Stimulated activated CD8-positive, alpha-beta memory T cell treated with anti-CD3 and anti-CD28 coated beads, Interleukin-12 subunit alpha, Interleukin-12 subunit beta, amount 100 ng/mL, for 24 hours (primary cell): ENCODE measurements around the gene DYRK3.

Source experiments
- DNase-seq: peaks from one replicate; pipeline ENCODE4 v3.0.0-alpha.2; 2020; ENCODE audit errors: extremely low read depth

Gene DYRK3

DNA sequence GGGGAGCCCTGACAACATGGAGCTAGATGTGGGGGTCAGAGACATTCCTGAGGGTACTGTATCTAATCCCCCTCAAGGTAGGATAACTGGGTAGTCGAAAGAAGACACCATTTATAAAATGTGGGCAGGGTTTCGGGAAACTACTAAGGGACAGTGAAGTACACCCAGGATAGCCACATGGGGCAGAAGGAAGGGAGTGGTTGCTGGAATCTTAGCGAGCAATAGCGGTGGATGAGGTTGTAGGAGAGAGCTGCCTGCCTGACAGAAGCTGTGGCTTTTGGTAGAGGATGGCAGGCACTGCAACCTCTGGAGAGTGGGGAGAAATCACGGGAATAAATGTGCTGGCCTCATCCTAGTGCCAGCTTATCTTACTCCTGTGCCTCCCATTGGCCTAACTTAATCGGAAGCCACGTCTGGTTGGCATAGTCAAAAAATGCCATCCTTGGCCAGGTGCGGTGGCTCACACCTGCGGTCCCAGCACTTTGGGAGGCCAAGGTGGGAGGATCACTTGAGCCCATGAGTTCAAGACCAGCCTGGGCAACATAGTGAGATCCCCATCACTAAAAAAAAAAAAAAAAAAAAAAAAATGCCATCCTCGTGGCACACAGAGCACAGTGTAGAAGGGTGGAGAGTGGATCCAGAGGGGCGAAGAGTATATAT, 26.0 kb downstream of the DYRK3 start:
- DNase-seq = no peak

DNA sequence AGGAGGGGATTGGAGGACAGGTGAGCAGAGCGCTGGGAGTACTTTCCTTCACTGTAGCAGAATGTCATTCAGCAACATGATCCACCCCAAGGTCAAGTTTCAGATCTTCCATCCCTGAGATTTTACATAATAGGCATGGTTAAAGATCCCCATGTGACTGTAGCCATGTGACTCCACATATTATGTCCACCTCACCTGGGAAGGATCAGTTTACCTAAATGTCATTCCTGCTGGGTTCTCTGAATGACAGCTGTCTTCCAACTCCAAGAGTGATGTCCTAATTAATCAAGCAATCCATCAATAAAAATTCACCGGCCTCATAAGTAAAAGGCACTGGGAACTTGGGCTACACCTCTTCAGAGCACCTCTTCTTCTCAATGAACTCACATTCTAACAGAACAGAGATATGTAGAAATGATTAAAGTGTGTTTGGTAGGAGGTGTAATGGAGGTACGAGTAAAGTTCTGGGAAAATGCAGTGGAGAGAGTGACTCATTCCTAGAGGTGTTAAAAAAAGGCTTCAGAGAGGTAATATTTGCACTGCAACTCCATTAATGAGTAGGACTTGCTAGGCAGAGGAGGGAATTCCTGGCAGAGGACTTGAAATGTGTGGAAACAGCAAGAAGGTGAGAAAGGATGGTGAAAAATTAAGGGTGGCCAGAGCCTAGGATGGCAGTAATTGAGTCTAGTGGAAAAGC, 27.2 kb downstream of the DYRK3 start:
- no peak for DNase-seq

DNA sequence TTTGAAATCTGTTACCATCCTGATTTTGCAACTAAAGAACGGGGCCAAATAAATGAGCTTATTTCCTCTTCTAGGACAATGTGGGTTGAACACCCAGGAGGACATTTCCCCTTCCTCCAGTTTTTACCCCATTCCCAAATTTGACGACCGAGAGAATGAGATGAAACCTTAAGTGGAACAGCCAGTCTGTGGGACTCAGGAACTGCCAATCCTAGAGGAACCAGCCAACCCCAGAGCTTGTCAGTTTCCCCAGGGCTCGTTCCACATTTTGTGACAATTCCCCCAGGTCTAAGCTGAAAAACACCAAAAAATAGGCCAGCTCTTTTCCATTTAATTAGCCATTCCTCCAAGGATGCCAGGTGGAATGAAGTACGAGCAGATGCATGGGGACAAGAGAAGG, 28.0 kb downstream of the DYRK3 start:
- DNase-seq = no peak

DNA sequence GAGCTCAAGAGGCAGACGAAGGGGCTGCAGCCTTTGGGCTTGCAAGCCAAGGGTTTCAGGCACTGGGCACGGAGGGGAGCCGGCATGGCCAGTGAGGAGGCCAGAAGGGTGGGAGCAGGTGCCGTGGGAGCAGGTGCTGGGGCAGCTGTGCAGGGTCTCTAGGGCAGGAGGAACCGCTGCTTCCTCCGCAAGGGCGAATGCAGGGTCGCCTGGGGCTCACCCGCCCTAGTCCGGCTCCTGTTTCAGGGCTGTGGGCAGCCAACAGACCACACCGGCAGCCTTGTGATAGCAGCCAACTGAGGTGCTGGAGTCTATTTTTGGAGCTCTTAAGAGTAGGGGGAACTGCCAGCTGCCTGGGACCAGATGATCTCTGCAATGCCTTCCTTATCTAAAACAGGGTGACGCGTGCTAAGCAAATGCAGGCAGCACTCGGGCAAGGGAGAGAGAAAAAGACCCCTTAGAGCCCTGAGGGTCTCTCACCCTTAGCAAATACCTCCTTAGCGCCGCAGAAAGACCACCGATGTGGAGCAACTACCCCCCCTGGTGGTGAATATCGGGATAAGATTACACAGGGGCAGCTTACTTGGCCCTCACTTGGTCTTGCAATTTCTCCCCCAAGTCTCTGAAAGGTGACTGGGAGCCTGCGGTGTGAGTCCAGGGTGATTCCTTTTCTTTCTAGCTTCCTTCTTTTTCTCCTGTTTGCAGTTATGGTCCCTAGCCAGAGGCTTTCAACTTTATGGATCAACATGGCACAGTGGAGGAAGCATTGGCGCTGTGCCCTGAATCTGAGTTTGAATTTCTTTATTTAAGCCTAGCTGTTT, 28.7 kb downstream of the DYRK3 start:
- peak; percentile 37 for DNase-seq

DNA sequence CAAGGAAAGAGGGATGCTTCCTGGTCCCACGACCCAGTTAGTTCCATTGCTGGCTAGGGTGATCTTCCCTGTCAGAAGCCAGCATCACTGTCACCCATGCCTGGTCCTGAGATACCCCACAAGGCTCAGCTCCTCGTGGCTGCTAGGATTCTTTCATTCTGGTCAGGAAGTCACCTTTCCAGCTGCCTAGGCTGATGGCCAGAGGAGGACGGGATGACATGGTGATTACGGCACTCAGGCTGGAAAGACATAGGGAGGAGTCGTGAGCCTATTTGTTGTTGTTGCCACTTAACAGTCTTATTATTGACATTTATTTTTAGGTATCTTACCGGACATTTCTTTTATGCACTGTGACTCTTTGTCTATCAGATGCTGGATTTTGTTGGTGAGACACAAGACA, 29.4 kb downstream of the DYRK3 start:
- DNase-seq = no peak

DNA sequence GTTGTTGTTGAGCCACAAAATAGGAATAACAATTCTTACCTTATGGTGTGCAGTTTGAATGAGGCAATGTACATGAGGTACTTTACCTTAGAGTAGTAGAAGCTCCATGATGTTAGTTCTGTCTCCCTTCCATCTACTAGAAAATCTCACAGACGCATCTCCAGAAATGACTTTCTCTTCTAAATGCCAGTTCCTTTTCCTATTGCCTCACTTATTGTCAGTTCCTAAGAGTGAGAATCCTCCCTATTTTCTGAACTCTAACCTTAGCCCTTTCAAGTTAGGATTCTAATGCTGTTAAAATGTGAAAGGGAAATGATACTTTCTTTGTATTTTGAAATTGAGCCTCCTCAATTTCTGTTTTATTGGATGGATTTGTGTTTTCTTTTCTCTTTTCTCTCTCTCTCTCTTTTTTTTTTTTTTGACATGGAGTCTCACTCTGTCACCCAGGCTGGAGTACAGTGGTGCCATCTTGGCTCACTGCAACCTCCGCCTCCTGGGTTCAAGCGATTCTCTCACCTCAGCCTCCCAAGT, 30.8 kb downstream of the DYRK3 start:
- DNase-seq = no peak

DNA sequence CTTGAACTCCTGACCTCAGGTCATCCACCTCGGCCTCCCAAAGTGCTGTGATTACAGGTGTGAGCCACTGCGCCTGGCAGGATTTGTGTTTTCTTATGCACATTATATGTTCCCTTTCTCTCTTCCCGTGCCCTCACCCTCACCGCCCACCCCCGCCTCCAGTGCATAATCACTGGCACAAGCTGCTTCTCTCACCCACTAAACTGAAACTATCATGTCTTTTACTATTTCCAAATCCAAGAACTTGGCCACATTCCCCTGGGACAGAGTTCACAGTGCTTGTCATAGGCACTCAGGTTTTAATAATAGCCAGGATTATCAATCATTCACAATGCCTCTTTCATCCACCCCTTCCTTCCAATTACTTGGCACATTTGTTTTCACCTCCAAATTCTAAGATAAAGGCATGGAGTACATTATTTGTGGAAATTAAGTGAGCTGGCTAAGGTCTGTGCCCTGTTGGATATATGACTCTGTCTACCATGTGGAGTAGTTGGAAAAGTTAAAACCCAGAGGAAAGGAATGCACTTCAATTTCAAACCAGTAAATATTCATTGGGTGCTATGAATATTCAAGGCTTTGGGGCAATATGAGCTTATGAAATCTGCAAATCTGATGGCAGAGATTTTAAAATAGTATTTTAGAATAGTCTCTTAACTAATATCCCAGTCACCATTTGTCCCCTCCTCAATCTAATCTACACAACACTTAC, 31.8 kb downstream of the DYRK3 start:
- DNase-seq = no peak

DNA sequence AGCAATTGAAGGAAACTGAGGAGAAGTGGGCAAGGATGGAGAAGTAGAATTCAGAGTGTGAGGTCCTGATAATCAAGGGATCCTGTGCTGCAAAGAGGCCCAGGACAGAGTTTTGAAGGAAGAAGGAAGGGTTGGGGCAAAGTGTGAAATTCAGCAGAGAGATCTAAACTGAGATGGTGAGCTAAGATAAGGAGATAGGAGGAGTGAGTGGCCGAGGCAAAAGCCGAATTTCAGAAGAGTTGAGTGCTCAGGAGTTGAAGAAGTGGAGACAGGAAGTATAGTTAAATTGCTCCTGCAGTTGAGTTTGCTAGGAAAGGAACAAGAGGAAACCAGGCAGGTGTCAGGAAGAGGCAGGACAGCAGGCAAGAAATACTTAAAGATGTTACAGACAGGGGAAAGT, 33.0 kb downstream of the DYRK3 start:
- no peak for DNase-seq

DNA sequence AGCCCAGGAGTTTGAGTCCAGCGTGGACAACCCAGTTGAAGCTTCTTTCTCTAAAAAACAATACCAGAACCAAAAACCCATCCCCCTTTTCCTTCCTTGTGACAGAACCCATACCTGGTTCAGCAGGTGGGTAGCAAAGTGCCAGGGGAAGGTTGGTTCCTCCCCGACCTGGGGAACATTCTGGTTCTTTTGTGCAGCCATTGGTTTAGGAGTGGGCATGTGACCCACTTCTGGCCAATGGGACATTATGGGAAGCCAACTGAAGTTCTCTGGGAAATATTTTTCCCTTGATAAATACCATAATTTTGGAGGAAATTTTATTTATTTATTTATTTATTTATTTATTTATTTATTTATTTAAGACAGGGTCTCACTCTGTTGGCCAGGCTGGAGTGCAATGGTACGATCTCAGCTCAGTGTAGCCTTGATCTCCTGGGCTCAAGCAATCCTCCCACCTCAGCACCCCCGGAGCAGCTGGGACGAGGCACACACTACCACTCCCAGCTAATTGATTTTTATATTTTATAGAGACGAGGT, 33.6 kb downstream of the DYRK3 start:
- DNase-seq = no peak

DNA sequence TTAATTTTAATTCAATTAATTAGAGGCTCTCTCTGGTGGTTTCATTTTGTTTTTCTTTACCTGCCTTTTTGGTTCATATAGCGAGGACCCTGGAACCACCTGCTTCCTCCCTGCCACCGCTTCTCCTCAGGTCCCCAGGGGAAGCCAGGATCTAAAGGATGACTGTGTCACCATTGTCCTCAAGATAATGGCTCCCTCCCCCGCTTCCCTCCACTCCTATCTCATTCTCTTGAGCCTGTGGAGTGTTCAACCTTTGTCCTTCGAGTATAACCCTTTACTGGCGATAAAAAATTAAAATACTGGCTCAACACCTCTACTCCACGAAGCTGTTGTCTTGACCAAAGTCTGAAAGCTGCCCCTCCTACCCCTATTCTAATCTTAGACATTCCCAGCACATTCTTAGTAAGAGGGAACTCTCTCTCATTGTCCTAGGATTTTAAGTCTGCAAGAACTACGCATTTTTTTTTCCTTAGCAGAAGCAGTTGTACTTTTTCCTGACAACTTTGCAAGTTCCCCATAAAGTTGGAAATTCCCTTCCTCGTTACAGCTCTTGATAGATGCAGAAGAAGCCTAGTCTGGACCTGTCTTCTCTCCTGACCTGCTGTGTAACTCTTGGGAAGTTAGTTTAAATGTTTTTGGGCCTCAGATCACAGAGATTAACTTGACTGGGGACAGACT, 36.8 kb downstream of the DYRK3 start:
- DNase-seq = no peak

DNA sequence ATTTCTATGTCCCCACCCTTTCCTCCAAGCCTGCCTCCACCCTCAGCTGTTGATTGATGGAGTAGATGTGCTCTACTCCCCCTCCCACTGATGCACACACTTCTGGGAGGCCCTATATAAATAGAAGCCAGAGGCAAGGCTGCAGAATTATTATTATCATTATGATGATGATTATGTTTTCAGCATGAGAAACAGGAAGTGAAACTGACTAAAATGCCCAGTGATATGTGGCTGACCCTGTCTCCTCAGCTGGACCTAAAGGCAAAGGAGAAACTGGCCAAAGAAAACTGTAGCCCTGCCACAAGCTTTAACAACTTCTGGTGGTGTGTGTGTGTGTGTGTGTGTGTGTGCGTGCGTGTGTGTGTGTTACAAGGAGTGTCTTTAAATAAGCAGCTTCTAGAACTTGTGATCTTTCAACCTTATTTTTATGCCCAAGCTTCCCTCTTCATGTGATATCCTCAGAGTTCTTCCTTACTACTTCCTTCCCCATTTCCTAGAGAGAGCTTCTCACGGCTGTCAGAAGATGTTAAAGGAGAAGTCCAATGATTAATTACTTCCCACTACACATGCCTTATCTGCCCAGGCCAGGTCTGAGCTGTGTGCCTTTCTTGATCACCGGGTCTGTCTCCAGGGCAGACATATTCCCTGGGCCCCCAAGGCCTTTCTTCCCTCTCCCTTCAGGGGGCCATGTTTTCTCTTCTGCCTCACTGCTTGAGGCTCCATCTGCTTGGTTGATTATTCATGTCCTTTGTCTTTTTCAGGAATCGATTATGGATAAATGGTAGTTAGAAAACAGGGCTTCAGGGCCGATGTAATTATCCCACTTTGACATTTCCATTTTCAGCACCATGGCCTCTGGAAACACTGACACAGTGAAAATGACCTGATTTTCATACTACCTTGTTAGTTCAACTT, 37.8 kb downstream of the DYRK3 start:
- DNase-seq = no peak

DNA sequence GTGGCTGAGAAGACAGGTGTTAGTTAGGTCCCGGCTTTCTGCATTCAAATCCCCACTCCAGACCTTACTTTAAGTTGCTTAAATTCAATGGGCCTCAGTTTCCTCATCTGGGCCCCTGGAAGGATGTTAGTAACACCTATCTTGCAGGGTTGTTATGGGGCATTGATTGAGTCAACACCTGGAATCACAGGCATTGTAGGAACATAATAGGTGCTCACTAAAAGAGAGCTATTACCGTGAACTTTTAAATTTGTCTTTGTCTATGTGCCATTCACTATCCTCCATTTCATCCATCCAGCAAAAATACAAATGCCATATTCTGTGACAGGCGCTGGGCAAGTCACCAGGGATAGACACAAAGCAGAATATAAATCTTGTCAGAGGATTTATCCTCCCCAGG, 38.9 kb downstream of the DYRK3 start:
- no peak for DNase-seq

DNA sequence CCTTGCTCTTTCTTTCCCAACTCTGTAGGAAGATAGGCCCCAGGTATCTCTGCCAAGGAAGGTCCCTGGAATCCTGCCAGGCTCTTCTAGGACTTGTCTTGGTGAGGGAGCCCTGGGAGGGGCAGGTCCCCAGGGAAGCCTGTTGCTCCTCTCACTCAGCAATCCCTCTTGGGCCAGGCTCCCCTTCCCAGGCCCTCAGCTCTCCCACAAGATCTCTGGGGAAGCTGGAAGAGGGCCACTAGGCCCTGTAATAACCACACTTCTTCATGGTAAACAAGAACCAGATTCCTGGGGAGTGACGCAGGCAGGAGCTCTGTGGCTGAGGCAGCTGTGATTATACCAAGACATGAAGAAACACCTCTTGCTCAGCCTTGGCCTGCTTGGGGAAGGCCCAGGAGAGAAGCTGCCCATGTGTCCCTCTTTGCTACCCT, 39.4 kb downstream of the DYRK3 start:
- no peak for DNase-seq

DNA sequence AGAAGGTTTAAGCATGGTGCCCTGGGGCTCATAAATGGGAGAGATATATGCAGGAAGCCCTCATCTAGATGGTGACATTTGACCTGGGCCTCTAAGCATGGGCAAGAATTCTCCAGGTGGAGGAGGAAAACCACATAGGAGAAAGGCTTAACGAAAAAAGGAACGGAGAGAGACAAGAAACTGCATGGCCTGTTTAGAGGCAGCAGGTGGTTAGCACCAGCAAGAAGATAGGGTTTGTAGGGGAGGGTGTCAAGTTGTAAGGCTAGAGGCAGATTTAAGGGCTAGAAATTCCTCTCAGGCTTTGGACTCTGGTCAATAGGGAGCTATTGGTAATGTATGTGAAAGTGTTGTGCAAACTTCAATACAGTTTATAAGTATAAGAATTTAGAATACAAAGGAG, 41.2 kb downstream of the DYRK3 start:
- no peak for DNase-seq

DNA sequence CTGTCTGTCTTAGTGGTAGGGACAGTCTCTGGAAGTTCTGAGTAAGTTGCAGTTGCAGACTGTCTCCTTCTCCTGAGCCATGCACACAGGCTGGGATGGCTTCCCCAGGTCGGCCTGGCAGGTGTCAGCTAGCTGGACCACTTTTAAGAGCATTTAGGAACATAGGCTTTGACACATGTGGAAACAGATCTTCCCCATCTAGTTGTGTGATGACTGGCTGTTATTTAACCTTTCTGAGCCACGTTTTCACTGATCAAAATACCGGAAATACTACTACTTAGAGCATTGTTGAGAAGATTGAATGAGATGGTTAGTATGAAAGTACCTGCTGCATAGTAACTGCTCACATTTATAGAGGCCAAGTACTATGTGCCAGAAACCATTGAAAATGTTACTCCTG, 43.2 kb downstream of the DYRK3 start:
- no peak for DNase-seq

DNA sequence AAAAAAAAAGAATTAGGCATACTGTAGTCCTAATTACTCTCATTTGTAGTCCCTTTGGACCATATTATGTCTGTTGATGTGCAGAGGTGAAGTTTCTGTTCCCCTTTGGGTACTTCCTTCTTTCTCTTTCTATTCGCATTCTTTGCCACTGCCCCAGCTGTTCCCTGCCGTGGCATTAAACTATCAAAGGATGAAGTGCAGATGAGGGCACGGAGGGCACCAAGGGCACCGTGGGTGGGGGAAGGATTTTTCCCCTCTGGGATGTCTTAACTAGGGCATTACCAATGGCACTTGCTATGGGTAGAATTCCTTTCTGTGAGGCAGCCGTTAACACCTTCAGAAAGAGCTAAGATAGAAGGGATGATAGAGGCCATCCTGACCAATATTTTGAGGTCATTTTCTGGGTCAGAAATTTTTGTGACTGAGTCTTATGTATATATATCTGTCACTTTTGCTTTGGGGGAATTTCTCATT, 44.4 kb downstream of the DYRK3 start:
- DNase-seq = no peak

DNA sequence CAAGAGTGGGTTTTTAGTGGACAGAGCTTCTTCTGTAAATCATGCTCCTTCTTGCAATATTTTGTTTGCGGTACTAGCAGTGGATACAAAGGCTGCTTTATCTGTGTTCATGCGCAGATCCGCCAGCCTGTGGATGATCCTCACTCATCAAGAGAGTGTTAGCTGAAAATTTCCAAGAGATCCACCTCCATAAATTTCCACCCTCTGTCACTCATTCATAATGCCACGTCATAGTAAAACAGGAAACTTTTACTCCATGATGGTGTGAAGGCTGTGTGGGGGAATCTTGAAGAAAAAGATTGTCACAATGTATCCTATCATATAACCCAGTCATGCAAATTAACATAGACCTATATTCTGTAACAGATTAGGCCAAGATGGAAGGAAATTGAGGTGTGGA, 44.9 kb downstream of the DYRK3 start:
- DNase-seq = no peak

DNA sequence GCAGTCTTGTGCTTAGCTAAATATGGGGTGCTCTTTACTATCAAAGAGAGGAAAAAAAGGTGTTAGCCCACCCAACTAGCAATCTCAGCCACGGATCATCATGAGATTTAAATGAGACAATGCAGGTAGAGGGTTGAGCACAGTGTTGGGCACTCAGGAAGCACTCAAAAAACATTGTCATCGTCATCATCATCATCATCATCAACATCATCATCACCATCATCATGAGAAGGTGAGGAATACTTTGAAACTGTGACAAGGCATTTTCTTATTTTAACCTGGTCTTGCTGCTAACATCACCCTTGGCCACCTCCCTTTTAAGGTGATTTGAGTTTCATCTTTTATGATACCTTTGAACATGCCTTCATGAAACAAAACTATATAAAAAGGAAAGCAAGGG, 46.0 kb downstream of the DYRK3 start:
- DNase-seq = no peak

DNA sequence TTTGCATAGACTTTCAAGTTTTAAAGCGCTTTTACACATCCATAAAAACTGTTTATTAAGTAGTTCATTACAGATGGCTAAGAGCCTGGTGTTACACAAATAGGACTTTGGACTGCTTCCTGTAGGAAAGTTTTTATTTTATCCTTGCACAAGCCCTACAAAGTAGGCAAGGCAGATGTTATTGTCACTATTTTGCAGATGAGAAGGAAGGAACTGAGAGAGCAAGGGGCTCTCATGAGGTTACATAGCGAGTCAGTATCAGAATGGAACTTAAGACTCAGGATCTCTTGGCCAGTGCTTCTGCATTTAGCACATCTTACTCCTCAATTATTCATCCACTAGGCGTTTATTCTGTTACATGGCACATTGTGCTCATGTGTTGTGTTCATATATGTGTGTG, 46.8 kb downstream of the DYRK3 start:
- no peak for DNase-seq

DNA sequence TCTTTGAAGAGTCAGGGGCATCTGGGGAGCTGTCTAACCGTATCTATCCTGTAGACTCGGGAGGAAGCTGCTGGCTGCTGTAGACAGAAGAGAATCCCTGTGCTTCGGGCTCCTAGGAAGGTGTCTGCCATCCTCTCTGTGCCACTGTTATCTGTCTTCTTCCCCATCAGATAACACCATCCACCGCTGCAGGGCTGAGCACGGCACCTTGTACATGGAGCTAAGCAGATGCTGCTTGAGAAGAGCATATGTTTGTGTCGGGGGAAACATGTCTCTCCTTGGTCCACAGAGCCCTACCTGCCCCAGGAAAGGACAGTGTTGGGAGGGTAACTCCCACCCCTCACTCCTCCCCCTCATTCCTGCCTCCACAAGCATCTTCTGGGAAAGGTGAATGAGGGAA, 48.0 kb downstream of the DYRK3 start:
- DNase-seq = no peak
